DMS53 treated with DMSO at 0.1 percent for 48 hours (cell line): ENCODE data around the gene HDAC7.
A peak's percentile ranks its signal among the peaks of the same experiment; 100 is the strongest.

Source experiments
- DNase-seq: peaks from one replicate; lab custom pipeline; 2025; ENCODE audit not compliant: unreplicated experiment; lab: John Stamatoyannopoulos, UW

HDAC7 gene

DNA sequence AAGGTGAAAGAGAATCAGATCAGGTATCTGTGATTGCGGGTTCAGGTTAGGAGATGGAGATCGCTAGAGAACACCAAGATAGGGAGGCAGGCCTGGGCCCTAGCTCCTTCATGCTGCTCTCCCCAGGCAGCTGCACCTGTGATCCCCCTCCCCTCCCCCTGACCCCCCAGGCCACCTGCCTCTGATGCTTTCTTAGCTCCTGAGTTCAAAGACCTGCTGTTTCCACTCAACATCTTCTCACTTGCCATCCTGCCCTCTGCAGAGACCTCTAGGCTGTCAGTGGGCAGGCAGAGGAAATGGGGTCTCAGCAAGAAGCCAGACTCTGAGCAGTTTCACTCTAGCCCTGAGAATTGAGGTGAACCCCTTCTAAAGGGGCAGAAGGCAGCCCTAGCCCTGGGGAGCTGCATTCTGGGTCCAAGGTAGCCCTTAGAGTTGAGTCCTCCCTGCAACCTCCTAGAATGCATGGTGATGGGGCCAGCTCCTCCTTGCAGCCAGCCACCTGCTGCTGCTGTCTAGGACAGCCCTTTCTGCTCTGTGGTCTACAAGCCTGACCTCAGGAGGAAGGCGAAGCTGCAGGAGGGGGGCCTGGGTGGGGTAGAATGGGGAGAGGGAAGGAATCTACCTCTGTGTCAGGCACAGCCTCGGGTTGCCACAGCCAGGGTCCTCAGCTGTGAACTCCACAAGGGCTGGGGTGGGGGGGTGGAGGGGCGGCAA is 53.0 kb downstream of the HDAC7 start:
- no peak for DNase-seq

DNA sequence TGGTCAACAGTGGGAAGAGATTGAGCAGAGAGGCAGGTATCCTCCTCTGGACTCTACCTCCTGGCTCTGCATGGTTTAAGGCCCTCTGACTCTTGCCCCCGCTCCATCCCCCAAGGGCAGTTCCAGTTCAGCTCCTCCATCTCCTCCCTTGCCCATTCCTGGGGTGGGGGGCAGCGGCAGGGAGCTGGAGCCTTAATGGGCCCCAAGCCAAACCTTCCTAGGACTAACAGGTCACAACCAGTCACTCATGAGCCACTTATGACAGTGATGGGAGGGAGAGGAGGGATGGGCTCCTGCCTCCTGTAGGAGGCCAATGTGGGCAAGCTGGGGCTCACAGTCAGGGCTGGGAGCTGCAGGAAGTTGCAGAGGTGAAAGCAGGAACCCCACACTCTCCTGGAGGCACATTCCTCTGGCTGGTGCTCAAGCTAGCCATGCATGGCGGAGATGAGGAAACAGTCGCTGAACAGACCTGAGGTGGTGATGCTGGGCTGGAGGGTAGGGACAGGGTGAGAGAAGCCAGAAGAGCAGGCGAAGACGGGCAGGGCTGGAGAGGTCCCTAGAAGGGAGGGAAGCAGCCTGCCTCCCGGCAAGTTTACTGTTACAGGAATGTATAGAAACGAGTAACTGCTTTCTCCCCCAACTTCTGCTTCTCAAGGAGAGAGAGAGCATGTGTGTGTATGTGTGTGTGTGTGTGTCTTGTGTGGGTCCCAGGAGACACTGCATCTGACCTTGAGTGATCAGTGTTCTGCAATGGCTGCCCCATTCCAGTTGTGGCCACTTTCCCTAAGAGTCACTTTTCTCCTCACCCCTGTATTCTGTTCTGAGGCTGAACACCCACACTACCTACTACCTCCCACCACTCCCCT is 56.0 kb downstream of the HDAC7 start:
- no peak for DNase-seq

DNA sequence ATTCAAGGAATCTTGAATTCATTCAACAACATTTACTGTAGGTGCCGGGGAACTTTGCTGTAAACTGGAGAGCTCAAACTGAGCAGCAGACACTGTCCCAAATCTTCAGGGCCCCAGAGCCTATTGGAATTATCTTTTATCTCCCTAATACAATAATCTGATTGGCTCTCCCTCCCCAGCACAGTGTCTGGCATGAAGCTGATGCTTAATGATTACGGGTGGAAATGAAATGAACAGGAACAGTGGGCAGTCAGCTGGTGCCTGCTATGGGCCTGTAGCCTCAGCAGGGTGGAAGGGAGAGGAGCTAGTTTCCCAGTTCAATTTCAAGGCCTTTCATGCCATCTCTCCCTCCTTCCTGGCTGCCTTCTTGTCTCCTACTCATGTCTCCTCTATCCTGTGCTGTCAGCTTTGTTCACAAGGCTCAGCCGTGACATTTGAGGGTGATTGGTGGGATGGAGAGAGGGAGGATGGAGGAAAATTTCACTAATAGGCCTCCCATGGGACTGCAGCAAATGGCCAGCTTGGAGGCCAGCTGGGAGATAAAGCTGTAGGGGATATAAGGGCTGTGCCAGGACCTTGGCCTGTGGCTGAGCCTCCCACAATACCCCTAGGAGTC is 56.7 kb downstream of the HDAC7 start:
- no peak for DNase-seq

DNA sequence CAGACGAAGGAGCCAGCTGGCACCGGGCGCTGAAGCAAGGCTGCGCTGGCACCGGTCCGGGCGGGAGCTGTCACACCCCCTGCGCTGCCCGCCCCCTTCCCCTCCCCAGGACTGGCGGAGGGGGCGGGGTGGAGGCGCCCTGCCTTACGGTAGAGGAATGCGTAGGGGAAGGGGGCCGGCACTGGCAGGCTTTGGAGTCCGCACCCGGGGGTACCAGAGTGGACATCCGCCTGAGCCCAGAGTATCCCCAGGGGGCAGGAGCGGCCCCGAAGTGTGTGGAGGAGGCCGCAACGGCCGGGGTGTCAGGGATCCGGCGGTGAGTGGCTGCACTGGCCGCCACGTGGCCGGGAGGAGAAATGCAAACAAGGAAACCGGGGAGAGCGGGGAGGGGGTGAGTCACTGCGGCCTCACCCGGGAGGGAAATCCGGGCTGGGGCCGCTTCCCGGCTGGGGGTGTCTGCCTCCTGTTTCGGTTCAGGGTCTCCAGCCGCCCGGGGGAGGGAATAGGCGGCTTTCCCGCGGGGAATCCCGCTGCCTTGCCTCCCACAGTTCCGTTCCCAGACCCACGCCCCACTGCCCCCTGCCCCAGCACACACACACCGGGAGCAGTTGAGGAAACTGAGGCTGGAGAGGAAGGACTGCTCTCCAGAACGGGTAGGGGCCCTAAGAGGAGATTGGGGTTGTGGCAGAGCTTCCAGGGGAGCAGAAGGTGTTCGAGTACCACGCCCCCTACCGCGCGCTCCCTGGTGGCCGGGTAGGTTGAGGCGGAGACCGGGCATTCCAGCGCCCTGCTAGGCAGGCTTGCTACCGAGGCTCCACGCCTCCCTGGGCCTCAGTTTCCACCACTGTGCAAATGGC is 60.6 kb downstream of the HDAC7 start, which contains the start of gene RAPGEF3:
Gene RAPGEF3, minus strand, starts transcription at position 47 of the 857 bp plus-strand sequence. CDS start 324 bp downstream, outside the sequence.
- peak; percentile 90 for DNase-seq

DNA sequence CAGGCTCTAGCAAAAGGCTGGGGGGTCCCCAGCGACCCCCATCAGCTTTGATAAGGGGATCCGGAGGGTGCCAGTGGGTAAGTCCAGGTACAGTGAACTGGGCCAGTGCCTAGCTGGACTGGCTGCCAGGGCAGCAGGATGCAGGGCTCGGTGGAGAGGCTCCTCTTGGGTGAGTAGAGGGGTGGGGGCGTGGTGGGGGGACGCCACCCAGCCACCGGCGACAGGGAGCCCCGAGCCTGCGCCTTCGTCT is 61.2 kb downstream of the HDAC7 start:
- DNase-seq: no peak

DNA sequence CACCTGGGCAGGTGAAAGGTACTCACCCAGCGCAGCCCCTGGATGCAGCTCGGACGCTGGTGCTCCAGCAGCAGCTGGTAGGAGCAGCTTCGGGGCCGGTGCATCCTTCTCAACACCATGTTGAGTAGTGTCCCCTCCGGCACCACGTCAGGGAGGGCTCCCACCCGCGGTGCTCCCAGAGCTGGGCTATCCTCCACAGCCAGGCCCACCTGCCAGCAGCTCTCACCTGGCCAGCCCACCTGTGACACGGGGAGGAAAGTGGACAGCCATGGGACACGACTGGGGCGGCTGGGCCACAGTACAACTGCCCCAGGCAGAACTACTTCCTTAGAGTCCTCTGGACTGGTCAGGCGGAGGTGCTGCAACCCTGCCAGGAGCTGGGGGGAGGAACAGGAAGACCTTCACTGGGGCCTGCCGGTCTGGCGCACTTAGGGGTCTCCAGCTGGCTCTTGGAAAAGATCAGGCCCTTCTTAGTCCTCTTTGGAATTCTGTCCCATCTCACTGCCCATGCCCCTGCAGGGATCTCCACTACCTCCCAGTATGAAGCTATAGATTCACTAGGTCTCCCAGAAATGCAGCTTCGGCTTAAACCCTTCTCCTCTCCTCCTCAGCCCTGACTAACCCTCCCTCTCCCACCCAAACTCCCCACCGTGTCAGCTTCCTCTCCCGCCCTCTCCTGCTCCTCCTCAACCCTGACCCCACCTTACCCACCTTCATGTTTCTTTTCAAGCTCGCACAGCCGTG is 61.7 kb downstream of the HDAC7 start:
- DNase-seq: no peak

DNA sequence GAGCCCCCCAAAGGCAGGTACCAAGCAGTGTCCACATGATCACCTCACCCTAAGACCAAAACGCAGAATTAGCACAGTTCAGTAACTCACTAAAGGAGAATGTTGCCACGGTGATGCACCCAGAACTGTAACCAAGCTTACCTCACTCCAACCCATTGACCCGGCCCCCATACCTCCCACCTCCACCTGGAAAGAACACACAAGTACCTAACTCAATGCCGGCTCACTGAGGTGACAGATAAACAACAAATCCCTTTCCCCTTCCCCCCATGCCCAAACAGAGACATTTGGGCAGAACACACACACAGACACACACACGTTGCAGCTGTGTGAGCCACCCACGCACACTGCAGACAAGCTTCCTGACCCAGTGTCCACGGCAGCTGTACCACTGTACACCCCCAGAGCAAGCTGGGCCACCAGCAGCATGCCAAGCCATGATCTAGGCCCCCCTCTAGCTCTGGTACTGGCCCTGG is 62.3 kb downstream of the HDAC7 start:
- no peak for DNase-seq

DNA sequence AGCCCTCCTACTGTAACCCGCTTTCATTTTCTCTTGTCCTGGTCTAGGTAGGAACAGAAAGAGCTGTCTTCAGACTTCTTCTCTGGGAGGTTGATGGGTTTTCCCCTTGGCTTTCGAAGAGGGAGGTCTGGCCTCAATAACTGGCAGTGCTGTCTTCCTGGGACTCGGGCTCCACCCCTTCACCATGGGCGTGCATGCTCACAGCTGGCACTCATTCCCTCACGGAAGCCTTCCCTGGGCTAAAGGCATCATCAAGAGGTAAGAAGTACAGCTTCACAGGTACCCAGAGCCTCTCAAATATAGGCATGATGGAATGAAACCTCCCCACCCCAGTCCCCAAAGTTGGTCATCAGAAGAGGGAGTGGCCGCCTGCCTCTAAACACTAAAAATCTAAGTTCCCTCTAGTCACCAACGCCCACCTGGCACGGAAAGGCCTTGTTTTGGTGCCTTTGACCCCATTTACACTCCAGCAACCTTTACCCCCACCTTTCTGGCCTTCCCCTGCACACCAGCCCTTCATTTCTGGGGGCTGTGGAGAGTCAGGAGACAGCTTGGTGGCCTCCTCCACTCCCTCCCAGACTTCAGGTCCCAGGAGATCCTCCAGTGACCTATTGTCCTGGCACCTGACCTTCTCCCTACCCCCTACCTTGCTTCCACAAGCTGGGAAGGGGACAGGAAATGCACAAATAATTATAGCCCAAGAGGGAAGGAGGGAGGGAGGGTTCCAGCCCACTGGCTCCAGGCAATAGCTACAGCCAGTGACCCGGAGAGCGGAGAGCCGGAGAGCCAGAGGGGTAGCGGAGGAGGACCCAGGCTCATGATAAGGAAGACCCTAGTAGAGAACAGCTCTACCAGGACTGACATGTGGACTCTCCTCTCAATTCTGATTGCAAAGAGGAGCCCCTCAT is 63.8 kb downstream of the HDAC7 start:
- DNase-seq: no peak

DNA sequence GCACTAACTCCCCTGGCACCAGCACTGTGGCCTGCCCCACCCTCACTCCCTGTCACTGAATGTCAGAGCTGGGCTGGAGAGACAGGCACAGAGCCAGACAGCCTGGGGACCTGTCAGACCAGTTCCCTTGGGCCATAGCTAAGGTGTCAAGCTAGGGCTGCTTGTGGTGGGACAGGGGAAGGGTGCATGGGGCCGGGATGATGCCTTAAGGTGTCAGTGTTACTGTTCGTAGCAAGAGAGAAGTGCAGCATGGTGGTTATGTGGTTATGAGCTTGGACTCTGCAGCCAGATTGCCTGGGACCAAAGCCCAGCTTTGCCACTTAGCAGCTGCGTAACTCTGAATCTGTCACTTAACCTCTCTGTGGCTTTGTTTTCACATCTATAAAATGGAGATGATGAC is 64.8 kb downstream of the HDAC7 start:
- DNase-seq: peak; percentile 55

DNA sequence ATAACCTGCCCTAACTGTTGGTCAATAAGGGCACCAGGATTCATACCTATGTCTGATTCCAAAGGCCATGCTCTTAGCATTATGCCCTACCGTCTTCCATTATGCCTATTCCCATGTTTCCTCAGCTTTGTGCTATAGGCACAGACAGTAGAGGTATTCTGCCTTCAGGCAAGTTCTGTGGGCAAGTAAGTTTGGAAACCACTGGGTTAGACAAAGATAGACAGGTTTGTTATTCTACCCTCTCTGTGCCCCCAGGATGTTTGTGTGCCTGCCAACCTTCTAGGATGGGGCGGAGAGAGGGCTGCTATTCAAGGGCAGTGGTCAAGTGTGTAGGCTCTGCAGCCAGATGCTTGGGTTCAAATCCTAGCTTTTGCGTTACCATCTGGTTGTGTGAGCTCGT is 65.6 kb downstream of the HDAC7 start:
- no peak for DNase-seq

DNA sequence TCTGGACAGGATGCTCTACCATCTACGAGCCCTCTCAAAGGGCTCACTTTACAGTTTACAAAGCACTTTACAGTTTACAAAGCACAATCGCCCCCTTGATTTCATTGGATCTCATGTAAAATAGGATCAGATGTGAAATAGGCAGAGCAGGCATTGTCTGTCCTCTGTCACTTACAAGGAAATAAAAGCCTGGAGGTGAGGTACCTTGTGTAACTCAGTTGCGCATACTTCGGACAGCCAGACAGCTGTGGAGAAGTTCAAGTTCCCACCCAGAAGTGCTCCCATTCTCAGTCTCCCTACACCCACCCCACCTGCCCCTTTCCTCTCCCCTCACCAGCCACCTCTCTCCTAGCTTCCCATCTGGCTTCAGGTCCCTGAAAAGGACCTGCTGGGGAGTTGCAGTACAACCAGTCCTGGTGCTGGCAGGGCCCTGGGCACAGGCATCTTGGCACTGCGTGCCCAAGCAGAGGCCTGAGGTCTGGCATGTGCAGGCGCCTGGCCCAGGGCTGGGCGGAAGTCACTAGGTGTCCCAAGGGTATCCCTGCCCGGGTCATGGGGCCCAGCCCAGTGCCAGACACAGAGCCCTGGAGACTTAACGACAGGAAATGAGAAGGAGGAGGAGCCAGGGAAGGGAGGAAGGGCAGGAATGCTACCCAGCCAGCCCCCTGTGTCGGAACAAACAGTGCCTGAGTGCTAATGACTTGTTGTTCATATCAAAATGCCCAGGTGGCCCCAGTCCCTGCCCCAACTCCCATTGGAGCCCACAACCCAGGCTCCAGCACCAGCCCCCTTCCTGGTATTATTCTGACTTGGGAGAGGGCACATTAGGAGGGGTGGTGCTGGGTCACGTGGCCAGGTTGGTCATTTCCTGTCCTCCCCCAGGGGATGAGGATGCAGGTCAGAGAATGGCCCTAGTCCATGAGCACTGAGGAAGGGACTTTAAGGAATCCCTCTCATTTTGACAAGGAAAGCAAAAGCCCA is 66.4 kb downstream of the HDAC7 start:
- no peak for DNase-seq

DNA sequence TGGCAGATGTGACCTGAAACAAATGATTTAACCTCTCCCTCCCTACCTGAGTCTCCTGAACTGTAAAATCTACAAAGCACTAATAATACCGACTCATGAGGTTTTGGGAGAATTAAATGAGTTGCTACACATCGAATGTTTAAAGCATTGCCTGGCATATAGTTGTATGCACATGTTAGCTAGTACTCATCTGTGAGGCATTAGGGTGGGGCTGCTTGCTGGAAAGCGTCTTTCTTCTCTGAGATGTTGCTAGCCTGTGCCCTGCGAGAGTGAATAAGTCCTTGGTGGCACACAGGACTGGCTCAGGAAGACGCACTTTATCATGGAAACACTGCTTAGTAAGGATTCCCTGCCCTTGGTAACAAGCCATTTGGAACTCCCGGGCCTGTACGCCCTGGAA is 67.2 kb downstream of the HDAC7 start:
- DNase-seq: no peak

DNA sequence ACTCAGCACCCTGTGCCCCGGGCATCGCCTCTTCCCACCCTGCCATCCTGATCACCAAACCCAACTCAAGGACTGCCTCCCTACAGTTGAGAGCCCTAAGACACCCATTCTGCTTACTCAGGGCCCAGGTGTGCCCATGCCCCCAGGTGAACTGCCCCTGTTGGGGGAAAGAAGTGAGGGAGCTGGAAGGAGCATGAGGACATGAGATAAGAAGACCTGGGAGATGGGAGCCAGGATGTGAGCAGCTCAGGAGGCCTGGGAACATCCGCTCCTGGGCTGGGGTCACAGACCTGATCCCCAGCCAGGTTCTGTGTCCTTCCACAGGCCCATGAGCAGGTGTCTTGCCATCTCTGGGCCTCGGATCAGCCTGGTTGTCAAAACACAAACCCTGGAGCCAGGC is 67.6 kb downstream of the HDAC7 start:
- DNase-seq: no peak

DNA sequence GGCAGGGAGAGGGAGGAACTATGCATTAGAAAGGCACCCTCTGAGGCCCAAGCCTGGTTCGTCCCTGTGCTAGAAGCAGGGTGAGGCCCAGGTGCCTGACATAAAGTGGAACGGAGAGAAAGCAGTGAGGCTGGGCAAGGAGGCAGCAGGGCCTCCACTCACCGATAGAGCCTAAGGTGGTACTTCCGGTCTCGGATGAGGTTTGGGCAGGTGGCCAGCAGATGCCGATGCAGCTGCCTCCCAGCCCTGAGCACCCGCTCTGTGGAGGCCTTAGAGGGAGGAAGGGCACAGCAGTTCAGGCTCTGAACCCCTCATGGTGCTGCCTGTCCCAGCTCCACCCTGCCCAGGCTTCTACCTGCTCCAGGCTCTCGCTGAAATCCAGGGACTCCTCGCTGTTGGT is 68.1 kb downstream of the HDAC7 start:
- DNase-seq: no peak

DNA sequence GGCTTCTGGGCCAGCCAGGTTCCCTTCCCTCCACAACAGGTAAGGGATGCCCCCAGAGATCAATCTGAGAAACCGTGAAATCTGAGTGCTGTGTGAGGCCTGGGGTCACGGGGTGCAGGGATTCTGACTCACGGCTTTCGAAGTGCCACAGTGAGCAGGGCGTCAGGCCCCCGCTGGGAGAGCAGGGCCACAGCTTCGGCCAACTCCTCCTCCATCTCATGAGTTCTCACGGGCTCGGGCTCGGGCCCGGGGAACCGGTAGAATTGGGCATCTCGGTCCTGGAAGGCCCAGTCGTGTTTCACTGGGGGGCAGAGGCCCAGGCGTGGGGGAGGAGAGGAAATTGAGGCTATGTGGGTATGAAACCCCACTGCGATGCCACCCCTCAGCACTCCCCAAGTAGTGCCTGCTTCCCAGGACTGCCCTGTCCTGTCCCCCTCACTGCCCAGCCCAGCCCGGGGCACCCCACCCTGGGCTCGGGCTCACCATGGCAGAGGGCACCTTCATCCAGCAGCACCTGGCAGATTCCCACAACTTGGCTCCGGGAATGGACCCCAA is 68.7 kb downstream of the HDAC7 start:
- DNase-seq: no peak

DNA sequence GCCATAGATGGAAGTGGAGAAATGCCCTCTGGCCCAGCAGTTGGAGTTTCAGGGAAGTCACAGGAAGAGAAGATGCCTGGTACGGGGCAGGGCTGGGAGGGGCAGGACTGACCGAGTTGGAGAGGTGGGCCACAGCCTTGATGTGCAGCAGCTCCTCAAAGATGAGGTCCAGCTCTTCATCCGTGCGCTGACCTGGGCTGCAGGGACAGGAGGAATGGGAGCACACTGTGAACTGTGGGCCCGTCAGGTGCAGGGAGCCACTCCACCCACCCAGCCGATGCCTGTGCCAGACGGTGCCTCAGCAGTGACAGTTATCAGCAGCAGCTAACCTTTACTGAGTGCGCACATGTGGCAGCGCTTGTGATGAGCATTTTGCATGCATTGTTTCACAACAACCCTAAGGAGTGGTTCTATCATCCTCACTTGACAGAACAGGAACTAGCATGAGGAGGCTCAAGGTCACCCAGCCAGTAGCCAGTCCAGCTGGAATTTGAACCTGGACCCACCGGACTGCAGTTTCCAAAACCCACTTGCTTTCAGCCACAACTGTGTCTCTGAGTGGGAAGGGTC is 69.4 kb downstream of the HDAC7 start:
- no peak for DNase-seq

DNA sequence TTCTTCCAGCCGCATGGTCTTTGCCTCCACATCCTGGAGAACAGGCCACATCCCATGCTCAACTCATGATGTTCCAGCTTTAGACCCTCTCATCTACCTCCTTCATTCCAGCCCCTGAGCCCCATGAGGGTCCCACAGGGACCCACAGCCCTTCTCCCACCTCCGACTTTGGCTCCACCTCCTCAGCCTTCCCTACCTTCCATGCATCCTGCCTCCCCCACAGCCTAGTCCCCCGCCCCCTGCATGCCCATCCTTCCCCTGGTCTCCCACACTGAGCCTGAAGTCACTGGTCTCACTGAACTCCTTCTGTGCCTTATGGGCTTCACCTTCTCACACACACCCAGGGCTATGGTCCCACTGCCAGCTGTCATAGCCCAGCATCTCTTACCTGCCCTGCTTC is 70.8 kb downstream of the HDAC7 start:
- no peak for DNase-seq

DNA sequence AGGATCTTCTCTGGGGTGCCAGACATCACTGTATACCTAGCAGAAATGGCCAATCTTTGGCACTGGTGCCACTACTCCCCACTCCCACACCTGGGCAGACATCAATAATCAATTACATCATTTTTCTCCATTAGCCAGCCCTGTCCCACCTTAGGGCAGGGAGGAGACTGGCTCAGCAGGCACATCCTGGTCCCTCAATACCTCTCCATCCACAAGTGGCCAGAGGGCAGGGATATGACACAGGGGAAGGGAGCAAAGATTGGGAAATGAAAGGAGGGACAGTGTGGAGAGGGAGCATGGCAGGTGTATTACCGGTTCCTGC is 71.2 kb downstream of the HDAC7 start:
- no peak for DNase-seq
